H1 (cell line): ENCODE measurements around the gene CUL1. TPM values are rescaled to one million over a fixed set of nuclear protein-coding genes. Genes with fewer than 3 reads are reported as not detected.
A peak's percentile ranks its signal among the peaks of the same experiment; 100 is the strongest.

Experiments
- CTCF ChIA-PET: fragments of 300-600 bp; sonication (Branson Sonifier 250); formaldehyde crosslinking; loops from one replicate; lab custom pipeline; 2021; ENCODE audit not compliant: partially characterized antibody; lab: Charles Lee
- POLR2A ChIA-PET: fragments of 300-600 bp; sonication (Branson Sonifier 250); formaldehyde crosslinking; loops from one replicate; lab custom pipeline; 2021; ENCODE audit warnings: inconsistent platforms; ENCODE audit not compliant: partially characterized antibody; lab: Charles Lee
- DNase-seq, 2 experiments: peaks; one replicate each; pipeline versions ENCODE4 v3.0.0 to v3.0.0-alpha.2; 2010 to 2022; ENCODE audit warnings: low spot score in 2 of 2, low read depth in 1 of 2, mixed read lengths in 1 of 2
- FAIRE-seq: peaks from 2 replicates; lab custom pipeline; 2011; peaks lifted over from hg19 to GRCh38; lab: Jason Lieb, UNC
- H2AFZ ChIP-seq: 2 replicates; pipeline ENCODE4 v1.8.1; 2012; ENCODE audit warnings: low read length, inconsistent platforms
- H2AK5ac ChIP-seq: 2 replicates; pipeline ENCODE4 v1.6.1; 2013; ENCODE audit warnings: low read depth, low read length
- H2BK120ac ChIP-seq: replicated peaks from 2 replicates; pipeline ENCODE3; 2013; ENCODE audit warnings: low read depth, low read length, inconsistent platforms
- H2BK12ac ChIP-seq: 2 replicates; pipeline ENCODE4 v1.6.1; 2013; ENCODE audit warnings: low read depth, low read length
- H2BK15ac ChIP-seq: 2 replicates; pipeline ENCODE4 v1.6.1; 2013; ENCODE audit warnings: low read length
- H2BK20ac ChIP-seq: 2 replicates; pipeline ENCODE4 v1.6.1; 2013; ENCODE audit warnings: low read length
- H2BK5ac ChIP-seq: 2 replicates; pipeline ENCODE4 v1.6.1; 2013; ENCODE audit warnings: low read depth, low read length
- H3K14ac ChIP-seq: 2 replicates; pipeline ENCODE4 v1.6.1; 2013; ENCODE audit warnings: inconsistent platforms; ENCODE audit not compliant: insufficient read length
- H3K18ac ChIP-seq: 2 replicates; pipeline ENCODE4 v1.6.1; 2013; ENCODE audit warnings: low read length; ENCODE audit errors: extremely low read depth
- H3K23ac ChIP-seq: 2 replicates; pipeline ENCODE4 v1.6.1; 2013; ENCODE audit warnings: inconsistent platforms; ENCODE audit not compliant: insufficient read length
- H3K23me2 ChIP-seq: 2 replicates; pipeline ENCODE4 v1.6.1; 2013; ENCODE audit warnings: low read depth, low read length
- H3K27ac ChIP-seq: 2 replicates; pipeline ENCODE4 v1.6.1; 2011; ENCODE audit warnings: low read depth, low read length, inconsistent platforms
- H3K27me3 ChIP-seq, 4 experiments: replicated peaks in 1 of 4; 1 replicate in 1 of 4; 2 replicates in 3 of 4; pipeline versions ENCODE4 v1.6.1 to v1.8.1; 2011 to 2013; ENCODE audit warnings: low read length in 3 of 4, mild to moderate bottlenecking in 3 of 4, inconsistent platforms in 2 of 4, mixed read lengths in 2 of 4, moderate library complexity in 1 of 4; ENCODE audit not compliant: control insufficient read depth in 3 of 4, insufficient read depth in 3 of 4; ENCODE audit errors: extremely low read depth in 1 of 4
- H3K36me3 ChIP-seq, 4 experiments: 2 replicates each; pipeline versions ENCODE4 v1.6.1 to v1.8.1; 2011 to 2013; ENCODE audit warnings: mild to moderate bottlenecking in 4 of 4, low read length in 3 of 4, moderate library complexity in 2 of 4, control low read depth in 1 of 4, inconsistent platforms in 1 of 4; ENCODE audit not compliant: insufficient read depth in 4 of 4, control insufficient read depth in 2 of 4
- H3K4ac ChIP-seq: replicated peaks from 2 replicates; pipeline ENCODE3; 2013; ENCODE audit warnings: low read length, low read depth, mixed read lengths, inconsistent platforms; ENCODE audit not compliant: insufficient read length
- H3K4me1 ChIP-seq, 4 experiments: replicated peaks in 1 of 4; 1 replicate in 1 of 4; 2 replicates in 3 of 4; pipeline versions ENCODE4 v1.6.1 to v1.8.1; 2011 to 2013; ENCODE audit warnings: low read length in 3 of 4, inconsistent platforms in 2 of 4, mixed read lengths in 1 of 4; ENCODE audit not compliant: insufficient read depth in 4 of 4, control insufficient read depth in 3 of 4
- H3K4me2 ChIP-seq, 2 experiments: 2 replicates each; pipeline versions ENCODE4 v1.6.1 to v1.8.1; 2011 to 2013; ENCODE audit warnings: low read depth in 2 of 2, low read length in 2 of 2, control low read depth in 1 of 2, inconsistent platforms in 1 of 2, mild to moderate bottlenecking in 1 of 2; ENCODE audit not compliant: insufficient read depth in 1 of 2
- H3K4me3 ChIP-seq, 4 experiments: fragments of 200-600, 300-600 bp in 1 of 4; sonication (generic), shearing (Covaris generic), sonication (Bioruptor Twin) in 1 of 4; 2 replicates each; pipeline versions ENCODE4 v1.5.1 to v1.8.1; 2011 to 2016; ENCODE audit warnings: low read length in 4 of 4, low read depth in 3 of 4, control low read depth in 2 of 4, inconsistent platforms in 2 of 4, mild to moderate bottlenecking in 2 of 4, mixed read lengths in 1 of 4, moderate library complexity in 1 of 4; ENCODE audit not compliant: insufficient read depth in 2 of 4; ENCODE audit errors: extremely low read depth in 1 of 4
- H3K56ac ChIP-seq: replicated peaks from 2 replicates; pipeline ENCODE3; 2013; ENCODE audit warnings: low read depth, mild to moderate bottlenecking, mixed read lengths, low read length, inconsistent platforms; ENCODE audit not compliant: insufficient read length
- H3K79me1 ChIP-seq: 2 replicates; pipeline ENCODE4 v1.6.1; 2013; ENCODE audit warnings: low read depth, low read length, control low read depth
- H3K79me2 ChIP-seq, 2 experiments: 2 replicates each; pipeline versions ENCODE4 v1.6.1 to v1.8.1; 2012 to 2013; ENCODE audit warnings: low read length in 2 of 2, mild to moderate bottlenecking in 2 of 2, inconsistent platforms in 1 of 2; ENCODE audit not compliant: insufficient read depth in 2 of 2, control insufficient read depth in 1 of 2
- H3K9ac ChIP-seq, 4 experiments: replicated peaks in 1 of 4; 1 replicate in 1 of 4; 2 replicates in 3 of 4; pipeline versions ENCODE4 v1.6.1 to v1.8.1; 2011 to 2013; ENCODE audit warnings: low read depth in 3 of 4, low read length in 3 of 4, control low read depth in 2 of 4, mild to moderate bottlenecking in 2 of 4, moderate library complexity in 2 of 4, inconsistent platforms in 1 of 4; ENCODE audit errors: extremely low read depth in 1 of 4
- H3K9me3 ChIP-seq, 2 experiments: 2 replicates each; pipeline versions ENCODE4 v1.6.1 to v1.8.1; 2012 to 2013; ENCODE audit warnings: mild to moderate bottlenecking in 2 of 2, moderate library complexity in 2 of 2, control low read depth in 1 of 2, inconsistent platforms in 1 of 2, low read depth in 1 of 2, low read length in 1 of 2, mixed read lengths in 1 of 2; ENCODE audit not compliant: insufficient read depth in 2 of 2
- H4K20me1 ChIP-seq, 2 experiments: replicated peaks in 1 of 2; 2 replicates each; pipeline versions ENCODE3 to v1.8.1; 2011 to 2013; ENCODE audit warnings: inconsistent platforms in 2 of 2, low read length in 2 of 2, mild to moderate bottlenecking in 1 of 2; ENCODE audit not compliant: insufficient read depth in 2 of 2, control insufficient read depth in 1 of 2
- H4K5ac ChIP-seq: 2 replicates; pipeline ENCODE4 v1.6.1; 2013; ENCODE audit warnings: low read length, low read depth, mixed read lengths, inconsistent platforms; ENCODE audit not compliant: insufficient read length
- H4K8ac ChIP-seq: 2 replicates; pipeline ENCODE4 v1.8.0; 2013; ENCODE audit warnings: mild to moderate bottlenecking, moderate library complexity, low read length, inconsistent platforms; ENCODE audit not compliant: insufficient read depth; ENCODE audit errors: extremely low read depth
- H4K91ac ChIP-seq: replicated peaks from 2 replicates; pipeline ENCODE3; 2013; ENCODE audit warnings: low read length, mixed read lengths, inconsistent platforms; ENCODE audit not compliant: insufficient read length
- E2F6 ChIP-seq: IDR thresholded peaks from 2 replicates; pipeline ENCODE4 v1.6.1; 2012; ENCODE audit warnings: inconsistent platforms
- FOSL1 ChIP-seq: IDR thresholded peaks from 2 replicates; pipeline ENCODE4 v1.6.1; 2011; ENCODE audit warnings: mild to moderate bottlenecking, low read depth, low read length, moderate library complexity; ENCODE audit not compliant: insufficient read depth
- MAX ChIP-seq: IDR thresholded peaks from 2 replicates; pipeline ENCODE4 v1.6.1; 2012; ENCODE audit warnings: inconsistent platforms
- PHF8 ChIP-seq: fragments of 200-600 bp; sonication (generic); conservative IDR thresholded peaks from 2 replicates; pipeline ENCODE4 v1.7.1; 2012; ENCODE audit warnings: low read depth, mild to moderate bottlenecking, inconsistent platforms, low read length, moderate library complexity
- POLR2A ChIP-seq, 2 experiments: IDR thresholded peaks; 1 replicate in 1 of 2; 2 replicates in 1 of 2; pipeline ENCODE4 v1.6.1; 2011; ENCODE audit warnings: low read depth in 2 of 2, low read length in 2 of 2, mild to moderate bottlenecking in 2 of 2; ENCODE audit errors: control extremely low read depth in 1 of 2
- RNF2 ChIP-seq: fragments of 200-900, 300-1000 bp; sonication (generic); IDR thresholded peaks from 2 replicates; pipeline ENCODE4 v1.7.1; 2016; ENCODE audit warnings: borderline replicate concordance, low read depth, mild to moderate bottlenecking, antibody characterized with exemption, low read length; ENCODE audit not compliant: poor library complexity, severe bottlenecking; ENCODE audit errors: missing control alignments
- TAF1 ChIP-seq: IDR thresholded peaks from 2 replicates; pipeline ENCODE4 v1.6.1; 2011; ENCODE audit warnings: mild to moderate bottlenecking, low read depth, low read length
- TCF12 ChIP-seq: IDR thresholded peaks from 2 replicates; pipeline ENCODE4 v1.6.1; 2011; ENCODE audit warnings: low read depth, mild to moderate bottlenecking, low read length
- WGBS, 2 experiments: shearing (Covaris generic) in 1 of 2; methylation state at CpG; one replicate each; pipeline versions ENCODE4 v1.1.6 to v1.1.7; 2013 to 2015; ENCODE audit warnings: low lambda C conversion rate in 2 of 2, mixed read lengths in 2 of 2, inconsistent platforms in 1 of 2, low coverage in 1 of 2, missing lambda C conversion rate in 1 of 2; ENCODE audit not compliant: insufficient replicate concordance in 2 of 2, insufficient coverage in 1 of 2, insufficient read length in 1 of 2; ENCODE audit errors: extremely low coverage in 1 of 2, missing lambda C conversion rate in 1 of 2; 5-methylcytosine and 5-hydroxymethylcytosine counted together
- long read RNA-seq, 2 experiments: library from RNA in 1 of 2; library from capped mRNA in 1 of 2; stranded (forward); transcript quantifications; one replicate each; pipeline ENCODE4 v2.0.0, GENCODE V29; 2021; ENCODE audit warnings: inconsistent platforms in 1 of 2
- polyA minus RNA-seq, 3 experiments: library from RNA; depleted of rRNA, polyadenylated mRNA; stranded (reverse); fragments of >200 nt; gene quantifications; 1 replicate in 2 of 3; 2 replicates in 1 of 3; pipeline ENCODE4 v1.2.3, GENCODE V29; 2011
- polyA plus RNA-seq, 7 experiments: library from polyadenylated mRNA; depleted of rRNA in 3 of 7; stranded (reverse) in 5 of 7; unstranded in 2 of 7; fragments of >200 nt in 5 of 7; fragments of 200-250 nt in 2 of 7; gene quantifications; 1 replicate in 5 of 7; 2 replicates in 1 of 7; 4 replicates in 1 of 7; pipeline versions ENCODE4 v1.2.1 to v1.2.3, GENCODE V29; 2011 to 2013; ENCODE audit warnings: missing spikeins in 2 of 7, mixed read lengths in 2 of 7
- total RNA-seq: library from RNA; stranded (reverse); fragmentation: NEBNext Ultra II Directional; extraction: Animal tissue kit (Norgen Biotek cat#: 25700); gene quantifications from 2 replicates; pipeline ENCODE4 v1.2.1, GENCODE V29; 2021

CUL1 gene
- 76.1 and 77.3 TPM in 2 replicates for total RNA-seq
- 24.1 and 33.0 TPM in 2 replicates for polyA plus RNA-seq (2011; rRNA removed)
- 40.3 TPM for polyA plus RNA-seq (2011; cell fraction: cytosol; rRNA removed)
- polyA plus RNA-seq (2011; cell fraction: nucleus; rRNA removed): 26.6 TPM
- polyA plus RNA-seq (2012, experiment 1 of 2): 50.5 to 72.3 TPM (median 56.1 TPM) in 4 replicates
- polyA plus RNA-seq (2012, experiment 2 of 2): 5.4 TPM
- polyA plus RNA-seq (2013, experiment 1 of 2): 44.6 TPM
- 45.3 TPM for polyA plus RNA-seq (2013, experiment 2 of 2)
- polyA minus RNA-seq (2011; rRNA and poly(A)+ RNA removed): 44.6 and 50.3 TPM in 2 replicates
- polyA minus RNA-seq (2011; cell fraction: cytosol; rRNA and poly(A)+ RNA removed): 28.3 TPM
- polyA minus RNA-seq (2011; cell fraction: nucleus; rRNA and poly(A)+ RNA removed): 33.1 TPM
- long read RNA-seq, experiment 1, transcript CUL1-201 (22 exons, 3,064 nt): major isoform, 13 of 68 reads
- long read RNA-seq, experiment 1, partial matches to known transcripts: 42 of 68 reads
- long read RNA-seq, experiment 1, other reads (novel, unspliced or antisense): 11 of 68 reads
- long read RNA-seq, experiment 2, transcript CUL1-201 (22 exons, 3,064 nt): major isoform, 5 of 15 reads
- long read RNA-seq, experiment 2, partial matches to known transcripts: 6 of 15 reads
- long read RNA-seq, experiment 2, other reads (novel, unspliced or antisense): 4 of 15 reads

- Histone ChIP-seq H3K18ac (peak within 1 kb of the TSS; percentile 86; the same call in 1 of the 2 replicates), H3K4me3 (peak within 1 kb of the TSS; percentile 80 to 89 (median 82)), H4K91ac (peak within 1 kb of the TSS; percentile 34), H3K27ac (peak within 1 kb of the TSS; percentile 94), H3K27me3 (no peaks in the 10 kb centered on the region), H2AFZ (0 out of 2 replicates have a peak within 1 kb of the TSS, but pooled peaks have one; percentile 4), H3K9ac (peak within 1 kb of the TSS; percentile 88 to 98 (median 94)), H3K56ac (peak within 1 kb of the TSS; percentile 77), H3K23ac (no peak within 1 kb of the TSS), H2BK5ac (peak within 1 kb of the TSS; percentile 86), H3K36me3 (no peaks in the 10 kb centered on the region), H2BK120ac (no peak within 1 kb of the TSS), H3K79me1 (no peaks in the 10 kb centered on the region), H3K23me2 (no peaks in the 10 kb centered on the region), H4K8ac (peak within 1 kb of the TSS; percentile 97), H3K4ac (no peak within 1 kb of the TSS), H3K79me2 (peaks cover 20 to 47% of the 10 kb centered on the region in 2 experiments), H2BK20ac (no peak within 1 kb of the TSS), H3K4me2 (peak within 1 kb of the TSS; percentile 71 to 92), H3K14ac (peak within 1 kb of the TSS; percentile 22), H2BK15ac (no peak within 1 kb of the TSS), H3K9me3 (no peaks in the 10 kb centered on the region), H2AK5ac (no peak within 1 kb of the TSS), H4K5ac (peak within 1 kb of the TSS; percentile 83), H2BK12ac (no peak within 1 kb of the TSS), H4K20me1 (peaks cover 5 to 8% of the 10 kb centered on the region in 2 experiments), H3K4me1 (peaks cover 2 to 20% (median 11%) of the 10 kb centered on the region in 4 experiments; a peak in 6 of 7 replicates)
- ChIA-PET POLR2A (interaction anchor here (0.6 to 3.7 kb wide), 13 partner anchors 10 to 359 kb away, joined by 3 to 21 read pairs (median 4); partner anchors contain the start of gene EZH2), CTCF (no interaction called here)
- 3% methylated on average over 26 of the region's 84 CpGs; no CpG with 5 or more reads in 1 of the 2 experiments for WGBS, 2 experiments
- DNase-seq: peak; percentile 29 to 82
- FAIRE-seq: no peak
- TF ChIP-seq TCF12: no peak
- TF ChIP-seq MAX: peak; percentile 52
- TF ChIP-seq POLR2A (IDR thresholded peaks at IDR 0.05; ENCODE audit: control extremely low read depth in 1 of 2, low read depth in 2 of 2, low read length in 2 of 2): peak in 1 of 2 experiments; percentile 87; a peak in 1 of 3 replicates
- peak; percentile 73 for TF ChIP-seq TAF1
- no peak for TF ChIP-seq FOSL1
- peak; percentile 56 for TF ChIP-seq PHF8
- no peak for TF ChIP-seq RNF2
- TF ChIP-seq E2F6: peak; percentile 95
These were observed at the start of gene CUL1 for GRCh38 chr7:148698397-148699023. CUL1 (plus strand) TSS chr7:148698903; CDS start chr7:148730123, 31,220 bp downstream.
